Pancreas (tissue), 10 donors: Measurements from ENCODE around the gene DSCAM. TPM values are rescaled to one million over a fixed set of nuclear protein-coding genes. Genes with fewer than 3 reads are reported as not detected.

Experiments
- ATAC-seq, 4 donors: fragments of 200-7000 bp; cut with Tn5 transposase; one replicate each; pipeline versions ENCODE4 v1.8.0 to v1.9.1; 2020; ENCODE audit warnings: mild to moderate bottlenecking in 4 of 4, moderate library complexity in 4 of 4
- DNase-seq, 6 donors: peaks; one replicate each; pipeline ENCODE4 v3.0.0-alpha.2; 2020
- FAIRE-seq: peaks from 2 replicates; lab custom pipeline; 2012; peaks lifted over from hg19 to GRCh38; lab: Jason Lieb, UNC
- H3K27ac ChIP-seq, 4 donors: fragments of 200-600 bp; sonication (generic); 1 replicate in 3 of 4; 2 replicates in 1 of 4; pipeline versions ENCODE4 v1.5.0 to v1.8.0; 2020
- H3K27me3 ChIP-seq, 4 donors: fragments of 200-600 bp; one replicate each; pipeline ENCODE4 v1.8.0; 2021
- H3K36me3 ChIP-seq, 3 donors: fragments of 200-600 bp; sonication (generic) in 1 of 3; one replicate each; pipeline versions ENCODE4 v1.5.0 to v1.8.0; 2020 to 2021
- H3K4me1 ChIP-seq, 3 donors: fragments of 200-600 bp; one replicate each; pipeline ENCODE4 v1.8.0; 2021
- H3K4me3 ChIP-seq, 4 donors: fragments of 200-600 bp; sonication (generic) in 2 of 4; one replicate each; pipeline versions ENCODE4 v1.5.0 to v1.8.0; 2020 to 2021
- H3K9me3 ChIP-seq, 4 donors: fragments of 200-600 bp; one replicate each; pipeline ENCODE4 v1.8.0; 2021
- WGBS, 2 donors: extraction: QIAGEN DNeasy Blood & Tissue Kit; methylation state at CpG; one replicate each; pipeline ENCODE4 v1.1.7; 2013; 5-methylcytosine and 5-hydroxymethylcytosine counted together
- intact Hi-C, 3 donors: fragments of 100-400 bp; cut with DNase I; formaldehyde crosslinking; loops; one replicate each; pipeline versions ENCODE4 v1.11.1 to v1.14.2; 2022
- polyA plus RNA-seq, 2 donors: library from polyadenylated mRNA; stranded (reverse); fragments of 200-250 nt; gene quantifications; one replicate each; pipeline ENCODE4 v1.2.3, GENCODE V29; 2013
- total RNA-seq, 6 donors: library from RNA; stranded (reverse); fragmentation: NEBNext Ultra II Directional in 4 of 6; extraction: Animal tissue kit (Norgen Biotek cat#: 25700) in 4 of 6; gene quantifications; one replicate each; pipeline versions ENCODE4 v1.2.1 to v1.2.4, GENCODE V29; 2021 to 2023
- TF ChIP-seq, protein P1 (sequence below), 4 donors: fragments of 200-600 bp; sonication (generic) in 3 of 4; IDR thresholded peaks; one replicate each; pipeline versions ENCODE4 v1.5.0 to v1.8.0; 2021; ENCODE audit warnings: antibody characterized with exemption in 4 of 4
- donor health status: healthy with polysubstance abuse.
- donor health status: DM: no; HTN: no; CAD: no; lungs with moderate emphysema.
- donor health status: DM: no; HTN: no; CAD: no.
- donor health status: control.
- donor health status: control.
- donor health status: Bipolar disorder and iron deficiency.
- donor health status: DM: yes; HTN: yes; CAD: no.
- donor health status: DM: no; HTN: no; CAD: no.
- donor health status: DM: no; HTN: no; CAD: no.
- donor health status: DM: yes; HTN: yes; CAD: no.

The DSCAM gene
- total and polyA plus RNA-seq, 8 donors: 0.05 to 0.77 (median 0.14) TPM

DNA sequence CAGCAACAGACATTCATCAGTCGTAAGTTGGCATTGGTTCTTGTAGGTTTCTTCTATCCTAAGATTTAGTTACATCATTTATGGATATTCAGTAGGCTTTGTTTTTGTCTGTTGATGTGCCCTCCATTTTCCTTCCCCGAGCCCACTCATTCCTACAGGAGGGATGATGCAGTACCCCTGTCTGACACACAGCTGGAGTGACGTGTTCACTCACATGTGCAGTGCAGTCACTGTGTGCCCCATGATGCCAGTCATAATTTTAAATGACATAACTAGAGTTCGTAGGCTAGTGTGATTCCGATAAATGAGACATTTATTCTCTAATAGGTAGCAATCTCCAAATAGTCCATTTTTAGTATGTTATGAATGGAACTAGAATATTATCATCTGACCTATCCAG is 438.4 kb downstream of the DSCAM start:
- ATAC-seq (no peak), DNase-seq (no peak), FAIRE-seq (no peak)
- no peaks in the 10 kb centered on the region for H3K27me3 ChIP-seq
- intact Hi-C loops: no loop called here
- H3K9me3 ChIP-seq: no peaks in the 10 kb centered on the region
- H3K4me3 ChIP-seq: no peak overlapping the region
- 58 to 72% methylated on average over 5 of the region's 5 CpGs for WGBS, 2 donors
- no peaks in the 10 kb centered on the region for H3K36me3 ChIP-seq
- TF ChIP-seq, protein P1, sequence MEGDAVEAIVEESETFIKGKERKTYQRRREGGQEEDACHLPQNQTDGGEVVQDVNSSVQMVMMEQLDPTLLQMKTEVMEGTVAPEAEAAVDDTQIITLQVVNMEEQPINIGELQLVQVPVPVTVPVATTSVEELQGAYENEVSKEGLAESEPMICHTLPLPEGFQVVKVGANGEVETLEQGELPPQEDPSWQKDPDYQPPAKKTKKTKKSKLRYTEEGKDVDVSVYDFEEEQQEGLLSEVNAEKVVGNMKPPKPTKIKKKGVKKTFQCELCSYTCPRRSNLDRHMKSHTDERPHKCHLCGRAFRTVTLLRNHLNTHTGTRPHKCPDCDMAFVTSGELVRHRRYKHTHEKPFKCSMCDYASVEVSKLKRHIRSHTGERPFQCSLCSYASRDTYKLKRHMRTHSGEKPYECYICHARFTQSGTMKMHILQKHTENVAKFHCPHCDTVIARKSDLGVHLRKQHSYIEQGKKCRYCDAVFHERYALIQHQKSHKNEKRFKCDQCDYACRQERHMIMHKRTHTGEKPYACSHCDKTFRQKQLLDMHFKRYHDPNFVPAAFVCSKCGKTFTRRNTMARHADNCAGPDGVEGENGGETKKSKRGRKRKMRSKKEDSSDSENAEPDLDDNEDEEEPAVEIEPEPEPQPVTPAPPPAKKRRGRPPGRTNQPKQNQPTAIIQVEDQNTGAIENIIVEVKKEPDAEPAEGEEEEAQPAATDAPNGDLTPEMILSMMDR (IDR thresholded peaks at IDR 0.05): no peak
- no peak overlapping the region for H3K27ac ChIP-seq
- H3K4me1 ChIP-seq: no peaks in the 10 kb centered on the region

DNA sequence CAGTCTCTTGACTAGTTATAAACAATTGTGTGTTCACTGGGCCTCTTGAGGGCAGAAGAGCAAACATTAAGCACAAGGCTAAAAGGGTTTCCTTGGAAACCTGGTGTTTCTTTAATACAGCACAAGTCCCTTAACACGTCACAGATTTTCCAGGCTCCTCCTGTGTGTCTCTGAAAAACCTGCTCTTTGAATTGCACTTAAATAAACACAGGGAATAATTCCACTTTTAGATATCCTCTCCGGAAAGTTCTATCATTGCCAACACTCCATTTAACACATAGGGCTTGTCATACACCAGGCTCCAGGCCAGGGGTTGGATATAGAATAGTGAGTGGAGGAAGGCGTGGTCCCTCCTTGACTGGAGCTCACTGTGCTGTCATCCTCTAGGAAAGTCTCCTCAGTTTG is 442.6 kb downstream of the DSCAM start:
- peak in 3 of 4 donors; percentile 36 to 82 (median 78) for ATAC-seq
- Histone ChIP-seq H3K4me3 (no peak overlapping the region), H3K27ac (no peak overlapping the region), H3K4me1 (no peaks in the 10 kb centered on the region), H3K36me3 (no peaks in the 10 kb centered on the region), H3K9me3 (no peaks in the 10 kb centered on the region), H3K27me3 (no peaks in the 10 kb centered on the region)
- WGBS, 2 donors: 22 to 39% methylated on average over 3 of the region's 3 CpGs
- no peak for DNase-seq
- intact Hi-C loops: no loop called here
- TF ChIP-seq, protein P1 (IDR thresholded peaks at IDR 0.05): no peak
- FAIRE-seq: no peak

DNA sequence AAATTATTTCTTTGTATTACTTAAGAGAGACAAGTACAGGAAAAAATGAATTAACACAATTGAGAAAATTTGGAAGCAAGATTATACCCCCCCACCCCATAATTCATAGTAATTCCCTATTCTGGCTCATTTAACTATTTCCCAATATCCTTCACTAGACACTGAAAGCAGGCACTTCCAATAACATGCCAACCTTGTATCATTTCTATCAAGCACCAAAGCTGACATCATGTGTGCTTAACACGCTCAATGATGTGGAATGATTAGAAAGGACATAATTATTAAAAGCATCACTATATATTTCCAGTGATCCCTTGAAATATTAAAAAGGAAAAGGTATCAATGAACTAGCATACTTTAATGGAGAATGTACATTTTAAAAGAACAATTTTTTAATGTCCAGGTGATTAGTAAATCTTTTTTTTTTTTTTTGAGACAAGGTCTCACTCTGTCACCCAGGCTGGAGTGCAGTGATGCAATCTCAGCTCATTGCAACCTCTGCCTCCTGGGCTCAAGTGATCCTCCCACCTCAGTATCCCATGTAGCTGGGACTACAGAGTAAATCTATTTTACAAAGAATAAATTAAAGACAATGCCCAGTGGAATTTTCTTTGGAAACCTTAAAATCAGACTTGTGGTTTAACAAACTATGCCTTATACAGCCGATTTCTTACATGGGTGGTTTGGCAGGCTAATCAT is 443.9 kb downstream of the DSCAM start:
- Histone ChIP-seq H3K9me3 (no peaks in the 10 kb centered on the region), H3K36me3 (no peaks in the 10 kb centered on the region), H3K4me1 (no peaks in the 10 kb centered on the region), H3K27ac (no peak overlapping the region), H3K4me3 (no peak overlapping the region), H3K27me3 (no peaks in the 10 kb centered on the region)
- intact Hi-C loops: no loop called here
- DNase-seq (no peak), ATAC-seq (peak in 1 of 4 donors; percentile 35), FAIRE-seq (no peak)
- TF ChIP-seq, protein P1 (IDR thresholded peaks at IDR 0.05): no peak
- 69 to 86% methylated on average over 2 of the region's 2 CpGs for WGBS, 2 donors

DNA sequence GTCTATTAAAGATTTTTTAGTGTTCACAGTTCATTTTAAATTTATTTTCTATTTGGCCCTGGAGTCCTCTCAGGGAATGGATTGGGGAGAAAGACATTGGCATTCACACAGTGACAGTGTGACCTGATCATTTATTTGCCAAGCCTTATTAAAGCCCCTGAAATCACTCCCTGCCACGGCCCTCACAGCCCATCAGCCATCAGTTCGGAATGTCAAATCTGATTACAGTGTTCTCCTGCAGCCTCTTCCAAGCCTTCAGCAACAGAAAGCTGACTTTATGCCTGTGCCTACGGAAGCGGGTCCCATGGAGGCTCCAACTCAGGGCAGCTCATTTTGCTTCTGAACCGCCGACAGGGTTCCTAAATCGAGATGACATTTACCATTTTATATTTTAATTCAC is 451.2 kb downstream of the DSCAM start:
- DNase-seq: no peak
- no peaks in the 10 kb centered on the region for H3K27me3 ChIP-seq
- no peak overlapping the region for H3K4me3 ChIP-seq
- FAIRE-seq: no peak
- intact Hi-C loops: no loop called here
- TF ChIP-seq, protein P1 (IDR thresholded peaks at IDR 0.05): no peak
- no peaks in the 10 kb centered on the region for H3K9me3 ChIP-seq
- H3K27ac ChIP-seq: no peak overlapping the region
- H3K36me3 ChIP-seq: no peaks in the 10 kb centered on the region
- no peaks in the 10 kb centered on the region for H3K4me1 ChIP-seq
- 62 to 65% methylated on average over 7 of the region's 7 CpGs for WGBS, 2 donors
- no peak for ATAC-seq

DNA sequence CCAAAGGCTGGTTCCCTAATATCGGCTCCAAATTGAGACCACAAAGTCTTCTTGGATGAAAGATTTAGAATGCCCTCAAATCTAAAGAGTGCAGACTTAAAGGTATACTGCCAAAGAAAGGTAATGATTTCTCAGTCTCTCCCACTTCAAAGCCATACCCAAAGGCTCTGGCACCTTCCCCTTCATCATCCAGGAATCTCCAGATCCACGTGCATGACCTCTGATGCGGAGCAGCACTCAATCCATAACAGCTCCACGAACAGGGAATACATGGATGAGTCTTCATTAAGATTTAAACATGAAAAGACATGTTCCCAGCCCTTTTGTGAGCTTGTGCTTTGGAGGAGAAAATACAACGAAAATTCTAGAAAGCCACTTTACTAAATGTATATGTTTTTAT is 453.9 kb downstream of the DSCAM start:
- ATAC-seq: no peak
- TF ChIP-seq, protein P1 (IDR thresholded peaks at IDR 0.05): no peak
- WGBS, 2 donors: 50 to 55% methylated on average over 5 of the region's 5 CpGs

More for the DNA sequence above, 453.9 kb downstream of the DSCAM start:
- DNase-seq (no peak), FAIRE-seq (no peak)
- H3K9me3 ChIP-seq: no peaks in the 10 kb centered on the region
- H3K27me3 ChIP-seq: no peaks in the 10 kb centered on the region
- no peak overlapping the region for H3K4me3 ChIP-seq
- no peak overlapping the region for H3K27ac ChIP-seq
- intact Hi-C loops: no loop called here
- no peaks in the 10 kb centered on the region for H3K36me3 ChIP-seq
- H3K4me1 ChIP-seq: no peaks in the 10 kb centered on the region
